GM15510 (cell line): ENCODE data around the gene KIR2DL3.
"Not testable (repeated sequence)": the region's sequence is repeated elsewhere in the genome, so short reads cannot be mapped to it uniquely, and the experiment has no call there.

ENCODE experiments used
- POLR2A ChIP-seq: IDR thresholded peaks from 3 replicates; pipeline ENCODE4 v1.6.1; 2011; ENCODE audit warnings: borderline replicate concordance; ENCODE audit not compliant: insufficient read length; ENCODE audit errors: extremely low read depth

Gene KIR2DL3

GRCh38 chr19:54738715-54739114, 402 bp downstream of the KIR2DL3 start:
- TF ChIP-seq POLR2A = no peak

DNA sequence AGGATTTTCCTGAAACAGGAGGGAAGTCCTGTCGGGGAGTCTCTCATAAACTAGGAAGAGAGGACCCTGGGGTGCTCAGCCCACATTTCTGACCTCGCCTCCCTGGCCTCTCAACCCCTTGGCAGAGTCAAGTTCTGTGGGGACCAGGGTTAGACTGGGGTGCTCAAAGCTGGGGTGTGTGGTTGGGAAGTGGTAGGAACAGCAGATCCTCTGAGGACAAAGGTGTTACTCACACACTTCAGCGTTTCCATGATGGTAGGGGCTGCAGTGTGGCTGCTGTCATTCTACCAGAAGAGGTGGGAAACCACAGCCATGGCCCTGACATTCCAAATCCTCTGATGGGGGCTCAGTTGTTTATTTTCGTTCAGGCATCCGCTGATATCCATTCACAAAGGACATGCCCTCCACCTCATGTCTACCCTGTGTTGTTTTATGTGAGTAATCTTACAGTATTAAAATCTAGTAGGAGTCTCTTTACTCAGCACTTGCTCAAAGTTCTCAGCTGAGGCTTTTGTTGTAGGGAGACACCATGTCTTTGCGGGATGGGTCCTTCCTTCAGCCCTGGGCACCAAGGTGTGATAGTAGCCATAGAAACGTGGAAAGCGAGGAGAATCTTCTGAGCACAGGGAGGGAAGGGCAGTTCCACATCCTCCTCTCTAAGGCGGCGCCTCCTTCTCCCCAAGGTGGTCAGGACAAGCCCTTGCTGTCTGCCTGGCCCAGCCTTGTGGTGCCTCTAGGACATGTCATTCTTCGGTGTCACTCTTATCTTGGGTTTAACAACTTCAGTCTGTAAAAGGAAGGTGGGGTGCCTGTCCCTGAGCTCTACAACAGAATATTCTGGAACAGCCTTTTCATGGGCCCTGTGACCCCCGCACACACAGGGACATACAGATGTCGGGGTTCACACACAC, 1.5 kb downstream of the KIR2DL3 start:
- TF ChIP-seq POLR2A = no peak

GRCh38 chr19:54769646-54770045, 31.3 kb downstream of the KIR2DL3 start, which contains the start of gene KIR2DL1:
Gene KIR2DL1, plus strand, starts transcription at chr19:54769793. Its CDS starts 58 bp downstream, at chr19:54769851.
- not testable (repeated sequence) for TF ChIP-seq POLR2A

GRCh38 chr19:54790711-54791110, 52.4 kb downstream of the KIR2DL3 start:
- no peak for TF ChIP-seq POLR2A

GRCh38 chr19:54791476-54791875, 53.2 kb downstream of the KIR2DL3 start:
- TF ChIP-seq POLR2A = no peak

DNA sequence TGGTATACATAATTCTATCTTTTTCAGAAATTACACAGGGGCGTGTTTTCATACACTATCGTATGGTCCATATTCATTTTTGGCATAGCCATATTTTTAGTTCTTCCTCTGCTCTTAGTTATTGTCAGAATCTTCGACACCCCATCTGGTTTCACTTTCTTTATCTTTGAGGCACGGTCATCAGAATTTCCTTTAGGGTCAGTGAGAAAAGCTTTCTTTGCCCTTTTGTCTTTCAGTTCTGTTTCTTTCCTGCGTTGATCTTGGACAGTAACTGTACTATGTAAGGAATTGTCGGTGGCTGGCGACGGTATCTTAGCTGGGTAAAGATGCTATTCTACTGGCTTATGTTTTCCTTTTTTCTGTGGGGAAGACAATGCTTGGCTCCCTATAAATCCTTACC, 54.5 kb downstream of the KIR2DL3 start:
- no peak for TF ChIP-seq POLR2A

- no peak for TF ChIP-seq POLR2A
Measured at GRCh38 chr19:54795758-54796157, 57.4 kb downstream of the KIR2DL3 start.
